ENCODE data around the gene TMPRSS13. TPM values are rescaled to one million over a fixed set of nuclear protein-coding genes. Genes with fewer than 3 reads are reported as not detected.

Gene TMPRSS13
- total and polyA plus RNA-seq, 4 experiments from 2014 or later = 0.45 to 4.0 (median 2.3) TPM

- Mint-ChIP-seq H3K27ac (no peak overlapping the region), H3K27me3 (peaks cover 2% of the 10 kb centered on the region in 2 donors), H3K36me3 (no peaks in the 10 kb centered on the region), H3K9me3 (no peaks in the 10 kb centered on the region), H3K4me1 (no peaks in the 10 kb centered on the region), H3K4me3 (no peak overlapping the region)
- peaks cover 5% of the 10 kb centered on the region for H3K4me1 ChIP-seq (ENCODE audit: insufficient read depth, low read length)
- no peak overlapping the region for H3K27ac ChIP-seq (ENCODE audit: low read depth, low read length)
- CTCF ChIA-PET (ENCODE audit: partially characterized antibody) = interaction anchor here (1.2 to 1.4 kb wide), 2 partner anchors 28 to 30 kb away, joined by 3 to 8 read pairs; no protein-coding TSS in a partner anchor
- H3K9me3 ChIP-seq (ENCODE audit: control insufficient read depth in 1 of 2, low read length in 2 of 2) = no peaks in the 10 kb centered on the region
- H3K27me3 ChIP-seq (ENCODE audit: insufficient read depth, low read length) = no peaks in the 10 kb centered on the region
- H3K36me3 ChIP-seq (ENCODE audit: insufficient read depth, low read length) = no peaks in the 10 kb centered on the region
- no peak for DNase-seq
- POLR2A ChIA-PET (ENCODE audit: partially characterized antibody) = no interaction called here
- no peak overlapping the region for H3K4me3 ChIP-seq (ENCODE audit: low read length in 2 of 2)
- intact Hi-C loops (cut with micrococcal nuclease) = no loop called here
These were observed 9.9 kb downstream of the TMPRSS13 start for GRCh38 chr11:117919341-117919740.

- intact Hi-C loops (cut with micrococcal nuclease) = no loop called here
- Mint-ChIP-seq H3K27ac (no peak overlapping the region), H3K36me3 (no peaks in the 10 kb centered on the region), H3K9me3 (no peaks in the 10 kb centered on the region), H3K27me3 (peaks cover 2 to 3% of the 10 kb centered on the region in 2 donors), H3K4me3 (no peak overlapping the region), H3K4me1 (peaks cover 0 to 1% (median 0%) of the 10 kb centered on the region in 4 donors)
- Histone ChIP-seq H3K9me3 (ENCODE audit: control insufficient read depth in 1 of 2, low read length in 2 of 2) (no peaks in the 10 kb centered on the region), H3K27ac (ENCODE audit: low read depth, low read length) (no peak overlapping the region), H3K4me1 (ENCODE audit: insufficient read depth, low read length) (peaks cover 5% of the 10 kb centered on the region), H3K4me3 (ENCODE audit: low read length in 2 of 2) (no peak overlapping the region), H3K36me3 (ENCODE audit: insufficient read depth, low read length) (no peaks in the 10 kb centered on the region), H3K27me3 (ENCODE audit: insufficient read depth, low read length) (no peaks in the 10 kb centered on the region)
- POLR2A ChIA-PET (ENCODE audit: partially characterized antibody) = no interaction called here
- CTCF ChIA-PET (ENCODE audit: partially characterized antibody) = interaction anchor here (0.6 to 1.4 kb wide), 3 partner anchors 28 to 1224 kb away, joined by 3 to 8 read pairs (median 3); no protein-coding TSS in a partner anchor
- no peak for DNase-seq
These were observed 10.6 kb downstream of the TMPRSS13 start for GRCh38 chr11:117918366-117919255.

- peaks cover 5% of the 10 kb centered on the region for H3K4me1 ChIP-seq (ENCODE audit: insufficient read depth, low read length)
- ChIA-PET POLR2A (ENCODE audit: partially characterized antibody) (no interaction called here), CTCF (ENCODE audit: partially characterized antibody) (interaction anchor here (1.0 kb wide), 1 partner anchor 10 kb away, joined by 3 read pairs; no protein-coding TSS in a partner anchor)
- no peaks in the 10 kb centered on the region for H3K27me3 ChIP-seq (ENCODE audit: insufficient read depth, low read length)
- no peaks in the 10 kb centered on the region for H3K9me3 Mint-ChIP-seq
- H3K27ac Mint-ChIP-seq = no peak overlapping the region
- H3K4me3 ChIP-seq (ENCODE audit: low read length in 2 of 2) = no peak overlapping the region
- no peaks in the 10 kb centered on the region for H3K9me3 ChIP-seq (ENCODE audit: control insufficient read depth in 1 of 2, low read length in 2 of 2)
- H3K27ac ChIP-seq (ENCODE audit: low read depth, low read length) = no peak overlapping the region
- no peaks in the 10 kb centered on the region for H3K36me3 ChIP-seq (ENCODE audit: insufficient read depth, low read length)
- H3K27me3 Mint-ChIP-seq = peaks cover 2 to 3% of the 10 kb centered on the region in 2 donors
- intact Hi-C loops (cut with micrococcal nuclease) = no loop called here
- H3K4me3 Mint-ChIP-seq = no peak overlapping the region
- H3K4me1 Mint-ChIP-seq = peaks cover 0 to 1% (median 0%) of the 10 kb centered on the region in 4 donors
- no peak for DNase-seq
- no peaks in the 10 kb centered on the region for H3K36me3 Mint-ChIP-seq
These were observed 11.5 kb downstream of the TMPRSS13 start for GRCh38 chr11:117917591-117918151.

- ChIA-PET POLR2A (ENCODE audit: partially characterized antibody) (no interaction called here), CTCF (ENCODE audit: partially characterized antibody) (interaction anchor here (1.0 to 2.1 kb wide), 2 partner anchors 11 to 30 kb away, joined by 3 to 6 read pairs; no protein-coding TSS in a partner anchor)
- Mint-ChIP-seq H3K4me1 (peaks cover 0 to 1% (median 0%) of the 10 kb centered on the region in 4 donors), H3K4me3 (no peak overlapping the region), H3K36me3 (no peaks in the 10 kb centered on the region), H3K27me3 (peaks cover 2 to 3% of the 10 kb centered on the region in 2 donors), H3K9me3 (no peaks in the 10 kb centered on the region), H3K27ac (no peak overlapping the region)
- Histone ChIP-seq H3K4me3 (ENCODE audit: low read length in 2 of 2) (no peak overlapping the region), H3K27me3 (ENCODE audit: insufficient read depth, low read length) (no peaks in the 10 kb centered on the region), H3K36me3 (ENCODE audit: insufficient read depth, low read length) (no peaks in the 10 kb centered on the region), H3K27ac (ENCODE audit: low read depth, low read length) (no peak overlapping the region), H3K4me1 (ENCODE audit: insufficient read depth, low read length) (peaks cover 5% of the 10 kb centered on the region), H3K9me3 (ENCODE audit: control insufficient read depth in 1 of 2, low read length in 2 of 2) (no peaks in the 10 kb centered on the region)
- no peak for DNase-seq
- intact Hi-C loops (cut with micrococcal nuclease) = no loop called here
These were observed 12.2 kb downstream of the TMPRSS13 start for GRCh38 chr11:117916956-117917355.

- Histone ChIP-seq H3K9me3 (ENCODE audit: control insufficient read depth in 1 of 2, low read length in 2 of 2) (no peaks in the 10 kb centered on the region), H3K4me1 (ENCODE audit: insufficient read depth, low read length) (peaks cover 5% of the 10 kb centered on the region), H3K4me3 (ENCODE audit: low read length in 2 of 2) (no peak overlapping the region), H3K36me3 (ENCODE audit: insufficient read depth, low read length) (no peaks in the 10 kb centered on the region), H3K27me3 (ENCODE audit: insufficient read depth, low read length) (no peaks in the 10 kb centered on the region), H3K27ac (ENCODE audit: low read depth, low read length) (no peak overlapping the region)
- Mint-ChIP-seq H3K36me3 (peaks cover 0 to 3% of the 10 kb centered on the region in 2 donors), H3K4me1 (peaks cover 0 to 1% (median 0%) of the 10 kb centered on the region in 4 donors), H3K27ac (no peak overlapping the region), H3K9me3 (no peaks in the 10 kb centered on the region), H3K4me3 (no peak overlapping the region), H3K27me3 (peaks cover 2 to 3% of the 10 kb centered on the region in 2 donors)
- ChIA-PET CTCF (ENCODE audit: partially characterized antibody) (interaction anchor here (2.1 kb wide), 1 partner anchor 31 kb away, joined by 6 read pairs; no protein-coding TSS in a partner anchor), POLR2A (ENCODE audit: partially characterized antibody) (no interaction called here)
- intact Hi-C loops (cut with micrococcal nuclease) = no loop called here
- DNase-seq = no peak
These were observed 13.4 kb downstream of the TMPRSS13 start for GRCh38 chr11:117915672-117916235.

GRCh38 chr11:117914991-117915618 is 14.1 kb downstream of the TMPRSS13 start:
- peak overlapping the region in 1 of 7 donors; percentile 67 for H3K27ac Mint-ChIP-seq
- peaks cover 0 to 1% (median 0%) of the 10 kb centered on the region in 4 donors for H3K4me1 Mint-ChIP-seq
- CTCF ChIA-PET (ENCODE audit: partially characterized antibody) = interaction anchor here (2.1 kb wide), 1 partner anchor 32 kb away, joined by 6 read pairs; no protein-coding TSS in a partner anchor

More at GRCh38 chr11:117914991-117915618, 14.1 kb downstream of the TMPRSS13 start:
- Histone ChIP-seq H3K9me3 (ENCODE audit: control insufficient read depth in 1 of 2, low read length in 2 of 2) (no peaks in the 10 kb centered on the region), H3K27me3 (ENCODE audit: insufficient read depth, low read length) (no peaks in the 10 kb centered on the region), H3K4me3 (ENCODE audit: low read length in 2 of 2) (no peak overlapping the region), H3K36me3 (ENCODE audit: insufficient read depth, low read length) (no peaks in the 10 kb centered on the region), H3K27ac (ENCODE audit: low read depth, low read length) (no peak overlapping the region), H3K4me1 (ENCODE audit: insufficient read depth, low read length) (peaks cover 5% of the 10 kb centered on the region)
- intact Hi-C loops (cut with micrococcal nuclease) = no loop called here
- peaks cover 2 to 3% of the 10 kb centered on the region in 2 donors for H3K27me3 Mint-ChIP-seq
- H3K9me3 Mint-ChIP-seq = no peaks in the 10 kb centered on the region
- POLR2A ChIA-PET (ENCODE audit: partially characterized antibody) = no interaction called here
- peaks cover 0 to 4% of the 10 kb centered on the region in 2 donors for H3K36me3 Mint-ChIP-seq
- no peak for DNase-seq
- peak overlapping the region in 1 of 8 donors; percentile 41 for H3K4me3 Mint-ChIP-seq

All from CD4-positive, alpha-beta memory T cell (primary cell).